PC-3 (cell line): ENCODE results near the gene SIGLEC14. TPM values are rescaled to one million over a fixed set of nuclear protein-coding genes. Genes with fewer than 3 reads are reported as not detected.
A peak's percentile ranks its signal among the peaks of the same experiment; 100 is the strongest.

Source experiments
- ATAC-seq: fragments of 200-7000 bp; cut with Tn5 transposase; 2 replicates; pipeline ENCODE4 v1.9.1; 2020; ENCODE audit warnings: mild to moderate bottlenecking, moderate library complexity
- BruUV-seq: library from RNA; stranded (reverse); fragments of 400-500 nt; replicated peaks from 2 replicates; lab custom pipeline; 2021; lab: Mats Ljungman, UMichigan
- CTCF ChIA-PET: fragments of 300-600 bp; sonication (Branson Sonifier 250); formaldehyde crosslinking; loops from one replicate; lab custom pipeline; 2022; ENCODE audit warnings: antibody characterized with exemption; lab: Charles Lee
- POLR2A ChIA-PET: fragments of 300-600 bp; sonication (Branson Sonifier 250); formaldehyde crosslinking; loops from one replicate; lab custom pipeline; 2022; ENCODE audit warnings: antibody characterized with exemption; ENCODE audit not compliant: unreplicated experiment; lab: Charles Lee
- DNase-seq: peaks from one replicate; pipeline ENCODE4 v3.0.0-alpha.2; 2015
- H2AFZ ChIP-seq: fragments of 300-600 bp; sonication (generic); 2 replicates; pipeline ENCODE4 v1.6.0; 2016; ENCODE audit warnings: antibody characterized with exemption, low read length
- H3F3A ChIP-seq: fragments of 300-600 bp; sonication (generic); one replicate; pipeline ENCODE4 v1.6.0; 2017; ENCODE audit warnings: antibody characterized with exemption, low read length, control low read depth, mild to moderate bottlenecking; ENCODE audit not compliant: unreplicated experiment
- H3K27ac ChIP-seq: fragments of 300-600 bp; sonication (generic); 2 replicates; pipeline ENCODE4 v1.5.1; 2016; ENCODE audit warnings: mild to moderate bottlenecking, low read length
- H3K27me3 ChIP-seq: fragments of 300-600 bp; sonication (generic); 2 replicates; pipeline ENCODE4 v1.6.1; 2016; ENCODE audit warnings: low read length, mixed read lengths
- H3K36me3 ChIP-seq: fragments of 300-600 bp; sonication (generic); 2 replicates; pipeline ENCODE4 v1.6.1; 2016; ENCODE audit warnings: low read depth, mixed run types, low read length, mixed read lengths
- H3K4me1 ChIP-seq: fragments of 300-600 bp; sonication (generic); 2 replicates; pipeline ENCODE4 v1.5.1; 2016; ENCODE audit warnings: low read length; ENCODE audit not compliant: insufficient read depth
- H3K4me2 ChIP-seq: fragments of 300-600 bp; sonication (generic); 2 replicates; pipeline ENCODE4 v1.6.0; 2016; ENCODE audit warnings: low read length
- H3K4me3 ChIP-seq: fragments of 300-600 bp; sonication (generic); 2 replicates; pipeline ENCODE4 v1.5.1; 2016; ENCODE audit warnings: mild to moderate bottlenecking, low read length, mixed read lengths
- H3K79me2 ChIP-seq: fragments of 300-600 bp; sonication (generic); 2 replicates; pipeline ENCODE4 v1.6.1; 2017; ENCODE audit warnings: low read length, mixed read lengths
- H3K9ac ChIP-seq: fragments of 300-600 bp; sonication (generic); 2 replicates; pipeline ENCODE4 v1.6.0; 2016; ENCODE audit warnings: mild to moderate bottlenecking, low read length
- H3K9me2 ChIP-seq: fragments of 300-600 bp; sonication (generic); replicated peaks from 2 replicates; pipeline ENCODE4 v1.6.1; 2016; ENCODE audit warnings: mixed run types, low read length, mixed read lengths
- H3K9me3 ChIP-seq: fragments of 300-600 bp; sonication (generic); 2 replicates; pipeline ENCODE4 v1.6.1; 2016; ENCODE audit warnings: low read length, mixed read lengths
- H4K20me1 ChIP-seq: fragments of 300-600 bp; sonication (generic); 2 replicates; pipeline ENCODE4 v1.6.1; 2016; ENCODE audit warnings: low read length, mixed read lengths
- CTCF ChIP-seq: fragments of 300-600 bp; sonication (generic); conservative IDR thresholded peaks from 2 replicates; pipeline ENCODE4 v1.5.1; 2017; ENCODE audit warnings: antibody characterized with exemption, low read depth, mild to moderate bottlenecking, low read length
- EZH2 ChIP-seq: fragments of 300-600 bp; sonication (generic); IDR thresholded peaks from one replicate; pipeline ENCODE4 v1.6.1; 2017; ENCODE audit warnings: antibody characterized with exemption, mild to moderate bottlenecking, low read length; ENCODE audit not compliant: unreplicated experiment
- EZH2phosphoT487 ChIP-seq: fragments of 300-600 bp; sonication (generic); IDR thresholded peaks from 2 replicates; pipeline ENCODE4 v1.6.1; 2018; ENCODE audit warnings: mild to moderate bottlenecking, antibody characterized with exemption, low read length, borderline replicate concordance
- intact Hi-C: fragments of 100-400 bp; cut with micrococcal nuclease; formaldehyde crosslinking; loops from 2 replicates; pipeline ENCODE4 v1.9.0; 2023
- total RNA-seq: library from RNA; depleted of rRNA; stranded (reverse); fragments of >200 nt; gene quantifications from 2 replicates; pipeline ENCODE4 v1.2.3, GENCODE V29; 2014

The SIGLEC14 gene
- total RNA-seq, 1 experiment from 2014 or later: not detected

GRCh38 chr19:51651216-51651846, 4.7 kb upstream of the SIGLEC14 start:
- Histone ChIP-seq H3K4me1 (no peaks in the 10 kb centered on the region), H3K79me2 (no peaks in the 10 kb centered on the region), H3K9me3 (no peaks in the 10 kb centered on the region), H2AFZ (no peak overlapping the region), H3F3A (no peaks in the 10 kb centered on the region), H3K9ac (no peak overlapping the region), H3K4me3 (no peak overlapping the region), H3K27me3 (peaks cover 69% of the 10 kb centered on the region), H3K27ac (no peak overlapping the region), H4K20me1 (no peaks in the 10 kb centered on the region), H3K9me2 (no peaks in the 10 kb centered on the region), H3K36me3 (no peaks in the 10 kb centered on the region), H3K4me2 (no peak overlapping the region)
- no peak for DNase-seq
- intact Hi-C loops: no loop called here
- POLR2A ChIA-PET: no interaction called here
- ATAC-seq: no peak
- BruUV-seq: no TSS peak
- TF ChIP-seq EZH2phosphoT487: no peak
- CTCF ChIA-PET: no interaction called here

GRCh38 chr19:51647318-51647717, 693 bp upstream of the SIGLEC14 start:
- no peak overlapping the region for H3K27ac ChIP-seq
- no peaks in the 10 kb centered on the region for H3K4me1 ChIP-seq
- ChIA-PET POLR2A (no interaction called here), CTCF (no interaction called here)
- TF ChIP-seq CTCF: no peak
- TF ChIP-seq EZH2phosphoT487: no peak
- TF ChIP-seq EZH2: no peak
- no peaks in the 10 kb centered on the region for H4K20me1 ChIP-seq
- H3K9ac ChIP-seq: no peak overlapping the region
- H2AFZ ChIP-seq: no peak overlapping the region
- no peaks in the 10 kb centered on the region for H3K79me2 ChIP-seq
- no peak overlapping the region for H3K4me2 ChIP-seq
- no peaks in the 10 kb centered on the region for H3K9me2 ChIP-seq
- no TSS peak for BruUV-seq
- no peak overlapping the region for H3K4me3 ChIP-seq
- no peaks in the 10 kb centered on the region for H3K9me3 ChIP-seq
- H3K36me3 ChIP-seq: no peaks in the 10 kb centered on the region
- DNase-seq (no peak), ATAC-seq (no peak)
- H3K27me3 ChIP-seq: peaks cover 78% of the 10 kb centered on the region
- intact Hi-C loops: no loop called here
- no peaks in the 10 kb centered on the region for H3F3A ChIP-seq

- POLR2A ChIA-PET: no interaction called here
- H3K9me2 ChIP-seq: no peaks in the 10 kb centered on the region
- H2AFZ ChIP-seq: no peak overlapping the region
- CTCF ChIA-PET: no interaction called here
- H3K9me3 ChIP-seq: no peaks in the 10 kb centered on the region
- no peaks in the 10 kb centered on the region for H3K4me1 ChIP-seq
- no TSS peak for BruUV-seq
- H3K4me3 ChIP-seq: no peak overlapping the region
- H3F3A ChIP-seq: no peaks in the 10 kb centered on the region
- no peak for ATAC-seq
- no peak overlapping the region for H3K27ac ChIP-seq
- intact Hi-C loops: no loop called here
- no peaks in the 10 kb centered on the region for H3K79me2 ChIP-seq
- no peak for DNase-seq
- no peak overlapping the region for H3K9ac ChIP-seq
- TF ChIP-seq CTCF: no peak
- TF ChIP-seq EZH2phosphoT487: no peak
- TF ChIP-seq EZH2: peak; percentile 36
- no peaks in the 10 kb centered on the region for H3K36me3 ChIP-seq
- no peaks in the 10 kb centered on the region for H4K20me1 ChIP-seq
- no peak overlapping the region for H3K4me2 ChIP-seq
- peaks cover 81% of the 10 kb centered on the region for H3K27me3 ChIP-seq
These were observed 1.9 kb downstream of the SIGLEC14 start for GRCh38 chr19:51644636-51645271.
